GM18517 (cell line): ENCODE results near the gene SPACA4.

Source experiments
- ATAC-seq: cut with Tn5 transposase; IDR thresholded peaks from one replicate; pipeline ENCODE4 v1.9.1; 2021; ENCODE audit warnings: mild to moderate bottlenecking, moderate library complexity; ENCODE audit not compliant: unreplicated experiment

Gene SPACA4

GRCh38 chr19:48646722-48647216, 40.2 kb downstream of the SPACA4 start:
- no peak for ATAC-seq

- no peak for ATAC-seq
Measured at GRCh38 chr19:48648134-48648533, 41.6 kb downstream of the SPACA4 start.

DNA sequence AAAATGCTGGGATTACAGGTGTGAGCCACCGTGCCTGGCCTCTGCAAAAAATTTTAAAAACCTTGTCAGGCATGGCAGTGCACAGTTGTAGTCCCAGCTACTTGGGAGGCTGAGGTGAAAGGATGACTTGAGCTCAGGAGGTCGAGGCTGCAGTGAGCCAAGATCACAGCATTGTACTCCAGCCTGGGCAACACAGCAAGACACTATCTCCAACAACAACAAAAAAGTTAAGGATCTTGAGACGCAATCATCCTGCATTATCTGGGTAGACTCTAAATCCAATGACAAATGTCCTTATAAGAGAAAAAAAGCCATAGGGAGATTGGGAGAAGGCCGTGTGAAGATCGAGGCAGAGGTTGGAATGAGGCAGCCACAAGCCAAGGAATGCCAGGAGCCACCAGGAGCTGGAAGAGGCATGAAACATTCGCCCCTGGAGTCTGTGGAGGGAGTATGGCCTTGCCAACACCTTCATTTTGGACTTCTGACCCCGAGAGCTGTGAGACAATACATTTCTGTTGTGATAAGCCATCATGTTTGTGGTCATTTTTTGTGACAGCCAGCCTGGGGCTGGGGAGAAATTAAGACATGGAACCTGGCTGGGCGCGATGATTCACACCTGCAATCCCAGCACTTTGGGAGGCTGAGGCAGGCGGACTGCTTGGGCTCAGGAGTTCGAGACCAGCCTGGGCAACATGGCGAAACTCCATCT, 44.6 kb downstream of the SPACA4 start:
- ATAC-seq = no peak

GRCh38 chr19:48651683-48652048, 45.1 kb downstream of the SPACA4 start:
- ATAC-seq = no peak

DNA sequence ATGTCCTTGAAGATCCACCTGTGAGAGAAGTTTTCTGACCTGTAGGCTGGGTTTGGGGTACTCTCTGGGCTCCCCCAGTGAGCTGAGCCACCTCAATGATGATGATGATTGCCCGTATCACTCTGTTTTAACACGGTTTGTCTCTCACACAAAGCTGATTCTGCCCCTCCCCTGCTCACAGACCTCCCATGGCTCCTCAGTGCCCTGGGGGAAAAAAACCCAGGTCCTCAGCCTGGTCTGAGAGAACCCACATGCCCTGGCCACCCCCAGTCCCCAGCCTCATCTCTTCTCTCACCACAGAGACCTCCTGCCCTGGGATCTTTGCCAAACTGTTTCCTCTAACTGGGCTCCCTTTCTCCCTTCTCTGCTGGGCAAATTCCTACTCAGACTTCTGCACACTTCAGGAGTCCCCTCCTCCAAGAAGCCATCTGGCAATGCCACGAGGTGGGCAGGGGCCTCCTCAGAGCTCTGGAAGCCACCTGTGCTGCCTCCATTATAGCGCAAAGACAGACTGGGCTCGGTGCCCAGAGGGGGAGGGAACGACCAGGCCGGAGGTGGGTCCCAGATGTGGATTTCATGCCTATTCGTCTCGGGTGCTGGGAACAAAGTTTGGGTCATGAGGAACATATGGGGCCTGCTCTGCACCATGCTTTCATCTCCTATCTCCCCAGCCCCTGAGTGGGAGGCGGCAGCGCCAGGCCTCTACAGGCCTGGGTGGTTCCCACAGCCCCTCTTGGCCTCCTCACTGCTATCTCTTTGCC, 47.9 kb downstream of the SPACA4 start:
- ATAC-seq = no peak

DNA sequence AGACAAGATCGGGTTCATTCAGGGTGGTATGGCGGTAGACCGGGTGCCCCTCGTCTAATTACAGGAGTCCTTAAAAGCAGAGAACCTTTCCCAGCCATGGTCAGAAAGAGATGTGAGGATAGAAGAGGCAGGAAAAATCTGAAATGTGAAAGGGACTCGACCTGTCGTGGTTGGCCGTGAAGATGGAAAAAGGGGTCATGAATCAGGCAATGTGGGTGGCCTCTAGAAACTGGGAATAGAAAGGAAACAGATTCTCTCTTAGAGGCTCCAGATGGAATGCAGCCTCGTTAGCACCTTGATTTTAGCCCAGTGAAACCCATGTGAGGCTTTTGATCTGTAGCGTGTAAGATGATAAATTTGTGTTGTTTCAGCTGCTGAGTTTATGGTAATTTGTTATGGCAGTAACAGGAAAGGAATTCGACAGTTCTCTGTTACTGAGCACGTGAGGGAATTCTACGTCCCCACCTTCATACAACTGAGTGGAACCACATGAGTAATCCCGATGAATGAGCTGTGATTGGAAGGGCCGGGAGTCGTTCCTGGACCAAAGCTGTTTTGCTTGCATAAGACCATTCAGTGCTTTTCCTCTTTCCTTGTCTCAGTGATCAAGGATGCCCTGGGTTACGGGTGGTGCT, 50.4 kb downstream of the SPACA4 start:
- ATAC-seq = no peak
